HG03521 (cell line): Measurements from ENCODE around the gene GPBAR1.

ENCODE experiments used
- ATAC-seq: cut with Tn5 transposase; IDR thresholded peaks from one replicate; pipeline ENCODE4 v1.9.1; 2021; ENCODE audit warnings: mild to moderate bottlenecking, moderate library complexity; ENCODE audit not compliant: unreplicated experiment

Gene GPBAR1

DNA sequence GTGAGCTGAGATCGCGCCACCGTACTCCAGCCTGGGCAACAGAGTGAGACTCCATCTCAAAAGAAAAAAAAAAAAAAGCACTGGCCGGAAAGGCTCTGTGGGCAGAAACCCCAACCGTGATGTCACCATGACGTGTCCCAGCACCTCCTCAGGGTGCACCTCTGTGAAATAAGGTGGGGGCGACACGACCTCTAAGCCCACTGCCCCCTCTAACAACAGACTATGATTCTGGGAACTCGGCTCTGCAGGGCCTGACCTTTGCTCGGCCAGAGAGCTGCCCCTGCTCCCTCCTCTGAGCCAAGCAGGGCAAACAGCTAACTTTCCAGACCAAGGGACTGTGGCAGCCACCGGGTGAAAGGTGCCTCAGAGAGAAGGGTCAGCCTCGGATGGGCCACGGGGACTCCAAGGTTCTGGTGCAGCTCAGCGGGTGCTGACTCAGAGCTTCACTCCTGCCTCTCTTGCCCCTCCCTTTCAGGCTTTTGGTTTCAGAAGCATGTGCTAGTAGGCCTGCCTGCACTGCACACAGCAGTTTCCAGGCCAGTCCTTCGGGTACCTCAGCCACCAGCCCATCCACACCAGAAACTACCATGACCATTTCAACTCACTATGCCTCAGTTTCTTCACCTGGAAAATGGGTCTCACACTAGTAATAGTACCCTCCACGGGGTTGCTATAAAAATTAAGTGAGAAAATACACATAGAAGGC, 23.4 kb downstream of the GPBAR1 start:
- peak; percentile 48 for ATAC-seq

DNA sequence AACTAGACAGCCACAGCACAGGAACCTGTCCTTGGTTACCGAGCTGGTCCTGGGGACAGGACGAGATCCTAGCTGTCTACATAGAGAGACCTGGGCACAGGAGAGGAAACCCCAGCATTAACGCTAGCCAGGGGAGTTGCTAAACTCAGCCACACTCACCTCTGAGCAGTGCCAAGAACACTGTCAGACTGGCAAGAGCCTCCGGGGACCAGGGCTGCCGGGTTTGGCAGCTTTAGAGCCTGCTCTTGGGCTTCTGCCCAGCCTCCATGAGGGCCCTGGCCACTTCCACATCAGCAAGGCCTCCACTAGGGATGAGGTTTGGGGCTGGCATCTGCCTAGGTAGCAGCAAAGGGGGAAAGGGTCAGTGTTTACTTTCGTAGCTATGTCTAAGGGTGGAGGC, 24.8 kb downstream of the GPBAR1 start:
- no peak for ATAC-seq

DNA sequence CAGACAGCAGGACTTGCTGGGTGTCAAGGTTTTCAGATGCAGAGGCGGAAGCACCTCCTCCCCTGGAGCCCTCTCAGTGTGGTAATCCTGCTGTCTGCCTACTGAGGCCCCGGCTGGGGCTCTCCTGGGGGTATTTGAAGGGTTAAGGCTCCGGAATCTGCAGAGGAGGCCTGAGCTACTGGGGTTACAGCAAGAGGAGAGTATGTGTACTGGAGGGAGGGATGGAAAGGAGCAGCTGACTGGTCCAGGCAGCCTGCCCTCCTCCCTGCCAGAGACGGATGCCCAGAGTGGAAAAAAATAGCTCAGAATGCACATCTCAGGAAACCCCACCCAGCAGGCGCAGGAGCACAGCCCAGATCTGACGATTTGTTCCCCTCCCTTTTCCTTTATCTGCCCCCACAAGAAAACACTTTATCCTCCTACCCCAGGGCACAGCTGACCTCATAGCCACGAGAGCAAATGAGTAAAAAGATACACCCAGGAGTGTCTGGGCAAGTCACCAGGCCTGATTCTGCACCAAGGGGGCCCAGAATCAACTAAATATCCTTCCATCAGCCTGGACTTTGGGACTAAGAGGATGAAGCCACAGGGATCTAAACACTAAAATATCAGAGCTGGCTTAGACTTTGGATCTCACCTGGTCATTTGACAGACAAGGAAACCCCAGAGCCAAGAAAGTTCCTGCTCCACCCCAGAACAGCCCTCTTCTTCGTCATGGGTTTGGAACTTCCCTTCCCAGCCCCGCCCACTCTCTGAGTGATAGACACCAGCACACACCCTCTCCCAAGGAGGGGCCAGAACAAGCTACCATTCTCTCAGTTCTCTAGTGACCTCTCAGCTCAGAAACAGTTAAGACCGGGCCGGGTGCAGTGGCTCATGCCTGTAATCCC, 26.0 kb downstream of the GPBAR1 start:
- peak; percentile 60 for ATAC-seq

DNA sequence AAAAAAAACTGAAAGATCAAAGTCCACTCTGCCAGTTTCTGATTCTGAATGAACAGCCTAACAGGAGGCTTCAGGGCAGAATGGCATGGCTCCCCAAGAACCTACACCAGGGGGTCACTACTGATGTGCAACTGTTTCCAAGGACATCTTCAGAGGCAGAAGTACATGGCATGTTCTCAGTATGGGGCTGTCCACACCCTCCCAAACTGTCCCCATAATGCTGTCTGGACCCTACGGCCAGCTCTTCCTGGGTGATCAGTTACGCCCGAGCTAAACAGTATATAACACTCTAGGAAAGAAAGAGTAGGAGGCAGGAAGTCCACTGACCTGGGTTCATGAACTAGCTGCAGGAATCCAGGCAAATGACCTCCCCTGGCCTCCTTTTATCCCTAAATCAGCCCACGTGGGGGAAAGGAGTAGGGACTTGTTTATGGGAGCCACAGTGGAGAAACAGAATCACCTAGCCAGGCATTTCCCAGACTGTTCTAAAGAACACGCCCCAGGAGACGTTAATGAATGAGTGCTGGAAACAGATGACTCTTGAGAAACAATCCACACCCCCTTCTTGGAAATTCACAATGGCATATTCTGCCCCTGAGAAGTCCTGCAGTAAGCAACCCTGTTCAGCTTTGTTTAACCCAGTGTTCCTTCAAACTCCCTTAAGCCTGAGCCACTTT, 29.0 kb downstream of the GPBAR1 start:
- ATAC-seq: no peak

DNA sequence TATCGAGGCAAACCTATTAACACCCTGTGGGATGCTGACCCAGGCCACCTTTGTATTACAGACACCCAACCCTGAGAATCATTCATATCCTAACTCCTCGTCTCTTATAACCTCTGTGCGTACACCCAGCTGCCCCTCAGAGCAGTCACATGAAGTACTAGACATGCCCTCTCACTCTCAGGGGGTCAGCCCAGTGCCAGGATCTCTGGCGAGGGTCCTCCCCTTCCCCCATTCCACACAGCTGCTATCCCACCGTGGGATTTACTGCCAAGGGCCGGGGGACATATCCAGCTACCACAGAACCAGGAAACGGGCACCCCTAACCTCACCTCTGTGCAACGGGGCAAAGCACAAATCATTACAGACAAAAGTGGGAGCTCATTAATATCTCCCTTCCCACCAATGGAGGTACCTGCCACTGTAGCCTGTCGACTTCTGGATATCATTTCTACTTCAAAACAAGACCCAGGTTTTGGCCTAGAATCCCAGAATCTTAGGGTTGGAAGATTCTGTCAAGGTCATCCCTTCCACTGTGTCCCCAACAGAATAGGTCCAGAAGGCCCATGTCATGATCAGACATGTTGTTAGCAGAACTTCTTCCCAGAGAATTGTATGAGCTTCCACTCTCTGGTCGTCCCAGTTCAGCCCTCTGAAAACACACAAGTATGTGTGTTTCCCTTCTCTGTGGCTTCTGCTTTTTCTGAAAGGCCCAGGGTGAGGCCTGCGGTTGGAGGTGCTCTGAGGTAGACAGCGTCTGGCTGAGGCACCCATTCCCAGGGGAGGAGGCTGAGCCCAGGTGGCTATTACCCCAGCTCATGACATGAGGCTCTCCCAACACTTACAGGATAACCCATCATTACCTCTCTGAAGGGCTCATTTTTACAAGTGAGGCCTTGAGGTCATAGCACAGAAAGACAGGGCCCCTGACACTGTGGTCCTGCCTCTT, 29.8 kb downstream of the GPBAR1 start:
- no peak for ATAC-seq

DNA sequence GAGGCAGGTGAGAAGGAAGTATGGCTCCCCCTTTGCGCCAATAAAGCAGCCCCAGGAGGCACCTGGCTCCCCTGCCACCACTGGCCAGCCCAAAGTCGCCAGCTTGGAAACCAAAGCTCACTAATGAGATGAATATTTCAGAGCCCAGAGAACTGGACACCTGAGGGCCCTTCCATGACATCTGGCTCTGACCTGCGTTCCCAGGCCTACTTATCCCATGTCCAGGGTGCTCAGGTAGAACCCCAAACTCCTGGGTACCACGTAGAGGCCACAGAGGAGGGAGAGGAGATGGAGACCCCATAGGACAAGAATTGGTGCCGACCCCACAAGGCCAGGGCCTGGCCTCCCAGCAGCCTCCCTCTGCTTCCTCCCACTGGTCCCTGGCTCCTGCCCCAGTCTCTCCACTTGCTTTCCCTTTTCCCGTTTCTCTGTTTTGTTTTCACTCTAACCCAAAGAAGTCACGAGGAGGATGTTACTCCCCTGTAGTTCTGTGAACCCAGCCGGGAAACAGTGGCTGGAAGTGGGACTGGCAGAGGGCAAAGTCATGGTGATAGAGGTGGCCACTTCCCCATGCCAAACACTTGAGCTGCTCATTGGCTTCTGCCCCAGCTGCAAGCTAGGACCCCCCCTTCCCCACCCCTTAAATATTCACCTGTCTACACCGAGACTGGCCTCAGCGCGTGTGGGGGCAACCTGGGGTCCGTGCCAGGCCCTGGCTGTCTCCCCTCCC, 30.7 kb downstream of the GPBAR1 start:
- ATAC-seq: no peak

DNA sequence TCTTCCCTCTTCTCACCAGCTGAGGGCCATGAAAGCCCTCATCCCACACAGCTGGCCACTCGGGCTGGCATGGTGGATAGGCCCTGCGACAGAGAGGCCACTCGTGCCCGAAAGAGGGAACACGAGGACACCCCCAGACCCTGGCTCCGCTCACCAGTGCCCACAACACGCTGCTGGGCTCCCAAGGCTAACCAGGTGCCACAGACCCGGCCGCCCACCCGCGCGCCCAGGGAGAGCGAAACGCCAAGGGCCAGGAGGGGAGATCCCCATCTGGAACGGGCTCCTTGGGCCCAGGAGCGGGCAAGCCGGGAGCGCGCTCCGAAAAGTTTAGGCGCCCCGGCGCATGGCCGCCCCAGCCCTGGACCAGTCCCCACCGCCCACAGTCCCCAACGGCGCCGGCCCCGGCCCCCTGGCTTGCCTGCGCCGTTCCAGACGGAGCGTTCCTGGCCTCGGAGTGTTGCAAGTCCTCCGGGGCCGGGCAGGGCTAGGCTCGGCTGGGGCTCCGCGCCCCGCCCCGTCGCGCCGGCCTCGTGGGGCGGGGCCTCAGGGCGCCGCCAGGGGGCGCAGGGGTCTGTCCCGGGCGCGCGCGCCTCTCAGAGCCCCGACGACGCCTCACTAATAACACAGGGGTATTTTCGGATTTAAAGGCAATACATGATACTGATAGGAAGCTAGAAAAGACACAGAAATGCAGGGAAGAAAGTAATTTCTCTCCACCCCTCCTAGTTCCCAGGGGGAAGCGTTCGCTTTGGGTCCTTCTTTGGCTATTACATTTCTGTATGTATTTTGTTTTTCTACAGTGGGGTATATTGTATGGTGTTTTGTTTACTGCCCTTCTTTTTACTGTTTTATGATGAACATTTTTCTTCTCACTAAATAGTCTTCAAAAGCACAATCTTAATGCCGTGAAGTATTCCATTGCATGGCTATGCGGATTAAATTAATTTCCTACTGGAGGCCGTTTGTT, 31.5 kb downstream of the GPBAR1 start, which contains the start of gene TMBIM1:
TSS of gene TMBIM1 (minus strand) at position 456 of the 967 bp plus-strand sequence. CDS start 10,362 bp downstream, outside the sequence.
- ATAC-seq: peak; percentile 69

DNA sequence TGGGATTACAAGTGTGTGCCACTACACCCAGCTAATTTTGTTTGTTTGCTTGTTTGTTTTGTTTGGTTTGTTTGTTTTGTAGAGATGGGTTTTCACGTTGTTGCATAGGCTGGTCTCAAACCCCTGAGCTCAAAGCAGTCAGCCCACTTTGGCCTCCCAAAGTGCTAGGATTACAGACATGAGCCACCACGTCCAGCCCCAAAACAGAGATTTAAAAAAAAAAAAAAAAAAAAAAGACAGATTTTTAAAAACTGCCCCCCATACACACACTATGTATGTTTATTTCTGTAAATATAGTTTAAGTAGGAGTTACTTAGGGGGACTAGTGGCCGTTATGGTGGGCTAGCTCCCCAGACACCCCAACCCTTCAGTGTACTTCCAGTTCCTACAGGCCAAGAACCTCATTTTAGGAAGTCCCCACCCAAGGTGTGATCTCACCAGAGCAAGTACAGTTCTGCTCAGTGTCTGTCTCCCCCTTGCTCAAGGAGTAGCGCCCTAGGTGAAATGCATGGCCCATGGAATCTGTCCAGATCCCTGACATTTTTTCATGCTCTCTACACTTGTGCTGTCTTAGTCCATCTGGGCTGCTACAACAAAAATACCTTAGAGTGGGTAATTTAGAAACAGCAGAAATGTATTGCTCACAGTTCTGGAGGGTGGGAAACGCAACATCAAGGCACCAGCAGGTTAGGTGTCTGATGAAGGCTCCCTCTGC, 33.1 kb downstream of the GPBAR1 start:
- no peak for ATAC-seq

DNA sequence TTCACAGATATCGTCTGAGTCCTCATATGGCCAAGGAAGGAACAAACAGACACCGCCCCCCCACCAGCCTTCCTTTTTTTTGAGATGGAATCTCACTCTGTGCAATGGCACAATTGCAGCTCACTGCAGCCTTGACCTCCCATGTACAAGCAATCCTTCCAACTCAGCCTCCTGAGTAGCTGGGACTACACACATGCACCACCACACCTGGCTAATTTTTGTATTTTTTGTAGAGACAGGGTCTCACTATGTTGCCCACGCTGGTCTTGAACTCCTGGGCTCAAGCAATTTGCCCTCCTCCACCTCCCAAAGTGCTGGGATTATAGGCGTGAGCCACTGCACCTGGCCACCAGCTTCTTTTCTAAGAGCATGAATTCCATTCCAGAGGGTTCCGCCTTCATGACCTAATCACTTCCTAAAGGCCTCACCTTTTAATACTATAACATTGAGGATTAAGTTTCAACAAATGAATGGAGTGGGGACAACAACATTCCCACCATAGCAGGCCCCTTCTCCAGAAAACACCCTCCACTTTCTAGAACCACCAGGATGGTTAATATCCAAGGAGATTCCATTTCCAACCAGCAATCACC, 33.7 kb downstream of the GPBAR1 start:
- ATAC-seq: no peak

DNA sequence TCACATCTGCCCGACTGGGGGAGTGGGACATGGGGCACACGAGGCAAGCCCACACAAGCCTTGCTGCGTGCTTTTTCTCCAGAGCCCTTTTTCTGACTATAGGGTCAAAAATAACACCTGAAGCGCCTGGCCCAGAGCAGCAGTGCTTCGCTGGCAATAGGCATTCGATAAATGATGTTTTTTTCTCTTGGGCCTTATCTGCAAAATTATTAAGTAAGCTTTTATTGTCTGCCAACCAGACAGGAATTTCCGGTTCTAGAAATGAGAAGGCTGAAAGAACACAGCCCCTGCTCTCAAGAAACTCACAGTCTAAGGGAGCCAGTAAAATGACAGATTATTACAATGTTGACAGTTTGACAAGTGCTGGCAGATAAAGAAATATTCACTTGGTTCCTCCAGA, 34.2 kb downstream of the GPBAR1 start:
- ATAC-seq: no peak

DNA sequence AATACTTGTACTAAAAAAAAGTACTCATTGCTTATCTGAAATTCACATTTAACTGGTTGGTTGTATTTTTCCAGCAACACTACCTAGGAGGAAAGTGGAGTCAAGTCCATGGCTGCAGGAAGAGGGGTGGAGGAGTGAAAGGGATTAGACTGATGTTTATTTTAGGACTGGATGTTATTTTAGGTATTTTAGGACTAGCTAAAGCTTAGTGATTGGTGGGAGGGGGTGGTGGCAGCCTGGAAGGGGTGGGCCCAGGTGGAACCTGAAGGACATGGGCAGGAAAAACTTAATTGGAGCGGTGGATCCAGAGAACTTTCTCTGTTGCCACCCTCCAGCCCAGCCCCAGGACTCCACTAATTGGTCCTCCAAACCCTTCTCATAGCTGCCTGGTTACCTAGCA, 35.4 kb downstream of the GPBAR1 start:
- ATAC-seq: no peak

DNA sequence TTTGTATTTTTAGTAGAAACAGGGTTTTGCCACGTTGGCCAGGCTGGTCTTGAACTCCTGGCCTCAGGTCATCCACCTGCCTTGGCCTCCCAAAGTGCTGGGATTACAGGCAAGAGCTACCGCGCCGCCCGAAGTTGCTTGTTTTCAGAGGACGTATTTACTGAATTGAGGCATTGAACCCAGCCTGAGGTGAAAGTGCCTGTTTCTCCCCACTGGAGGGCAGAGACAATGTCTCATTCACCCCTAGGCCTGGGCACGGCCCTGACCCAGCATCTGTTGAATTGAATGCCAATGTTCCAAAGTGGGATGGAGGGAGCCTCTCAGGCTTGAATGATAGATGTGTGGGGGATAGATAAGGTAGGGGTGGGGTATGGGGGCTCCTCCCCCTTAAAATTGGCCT, 36.0 kb downstream of the GPBAR1 start:
- no peak for ATAC-seq

DNA sequence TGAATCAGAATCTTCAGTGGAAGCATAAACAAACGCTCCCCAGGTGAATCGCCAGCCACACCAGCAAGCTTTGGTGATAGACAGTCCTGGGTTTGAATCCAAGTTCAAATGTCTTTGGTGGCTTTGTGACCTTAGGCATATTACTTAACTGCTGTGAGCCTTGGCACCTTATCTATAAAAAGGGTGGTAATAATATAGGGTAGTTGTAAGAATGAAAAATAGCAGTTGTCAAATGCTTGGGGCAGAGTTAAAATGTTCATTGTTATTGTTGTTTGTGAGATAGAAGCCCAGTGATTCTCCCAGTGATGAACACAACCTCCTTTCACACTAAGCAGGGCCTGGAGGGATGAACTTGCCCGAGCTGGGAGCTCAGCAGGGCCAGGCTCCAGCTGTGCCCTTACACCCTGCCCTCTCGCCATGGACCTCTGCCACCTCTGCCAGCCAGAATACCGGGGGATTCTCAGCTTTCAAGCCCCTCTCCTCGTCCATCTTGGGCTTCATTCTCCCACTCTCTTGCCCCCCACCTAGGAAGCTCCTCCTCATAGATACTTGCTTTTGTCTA, 37.6 kb downstream of the GPBAR1 start:
- ATAC-seq: no peak

DNA sequence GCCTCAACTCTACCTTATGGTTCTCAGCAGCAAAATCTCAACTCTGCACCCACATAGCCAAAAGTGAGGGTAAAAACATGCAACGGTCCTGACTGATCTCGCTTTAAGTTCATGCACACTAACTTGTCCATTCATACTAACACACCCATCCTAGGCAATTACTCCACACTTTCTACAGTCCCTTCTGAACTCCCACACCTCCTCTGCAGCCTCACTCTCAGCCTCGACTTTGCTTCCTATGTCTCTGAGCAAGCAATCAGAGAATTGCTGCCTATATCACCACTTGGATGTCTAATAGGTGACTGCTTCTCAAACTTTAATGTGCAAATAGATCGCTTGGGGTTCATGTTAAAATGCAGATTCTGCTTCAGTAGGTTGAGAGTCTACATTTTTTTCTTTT, 39.3 kb downstream of the GPBAR1 start:
- no peak for ATAC-seq

DNA sequence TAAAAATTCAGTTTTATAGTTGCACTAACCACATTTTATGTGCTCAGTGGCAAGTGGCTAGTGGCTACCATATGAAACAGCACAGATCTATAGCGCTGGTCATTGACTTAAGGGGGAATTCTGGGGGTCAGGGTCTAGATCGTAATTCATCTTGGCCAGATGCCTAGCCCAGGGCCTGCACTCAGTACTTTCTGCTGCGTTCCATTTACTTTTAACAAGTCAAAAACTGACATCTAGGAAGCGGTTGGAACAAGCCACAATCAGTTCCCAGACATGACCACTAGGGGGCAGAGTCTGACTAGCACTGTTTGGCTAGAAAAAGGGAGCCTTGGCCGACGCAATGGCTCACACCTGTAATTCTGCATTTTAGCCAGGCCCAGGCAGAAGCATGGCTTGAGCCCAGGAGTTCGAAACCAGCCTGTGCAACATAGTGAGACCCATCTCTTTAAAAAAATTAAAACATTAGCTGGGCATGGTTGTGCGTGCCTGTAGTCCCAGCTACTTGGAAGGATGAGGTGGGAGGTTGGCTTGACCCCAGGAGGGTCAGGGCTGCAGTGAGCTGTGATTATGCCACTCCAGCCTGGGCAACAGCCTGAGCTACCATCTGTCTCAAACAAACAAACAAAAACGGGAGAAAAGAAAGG, 40.5 kb downstream of the GPBAR1 start:
- peak; percentile 73 for ATAC-seq

DNA sequence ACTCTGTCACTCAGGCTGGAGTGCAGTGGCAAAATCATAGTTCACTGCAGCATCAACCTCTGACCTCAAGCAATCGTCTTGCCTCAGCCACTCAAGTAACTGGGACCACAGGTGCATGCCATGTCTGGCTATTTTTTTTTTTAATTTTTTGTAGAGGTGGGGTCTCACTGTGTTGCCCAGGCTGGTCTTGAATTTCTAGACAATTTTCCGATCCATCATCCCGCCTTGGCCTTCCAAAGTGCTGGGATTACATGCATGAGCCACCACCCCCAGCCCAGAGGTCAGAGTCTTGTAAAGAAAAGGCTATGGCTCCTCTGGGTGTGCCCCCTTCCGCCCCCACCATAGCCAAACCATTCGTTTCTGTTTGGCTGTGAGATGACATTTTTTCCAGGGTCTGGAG, 44.6 kb downstream of the GPBAR1 start:
- ATAC-seq: no peak
